ENCODE data around the gene OGFOD3.
"Not testable (repeated sequence)": the region's sequence is repeated elsewhere in the genome, so short reads cannot be mapped to it uniquely, and the experiment has no call there.

The OGFOD3 gene

GRCh38 chr17:82384730-82385481 is 33.5 kb downstream of the OGFOD3 start:
- H3K4me1 ChIP-seq (ENCODE audit: control insufficient read depth in 5 of 5, insufficient read depth in 5 of 5, low read length in 5 of 5) = peaks cover 2 to 48% (median 30%) of the 10 kb centered on the region in 5 donors
- peaks cover 9 to 46% (median 40%) of the 10 kb centered on the region in 5 donors for H3K27me3 ChIP-seq (ENCODE audit: control insufficient read depth in 5 of 5, insufficient read depth in 4 of 5, low read length in 5 of 5)
- H3K27ac ChIP-seq (ENCODE audit: low read depth, low read length) = no peak overlapping the region
- no peak overlapping the region for H3K9ac ChIP-seq (ENCODE audit: low read length in 5 of 5)
- no peaks in the 10 kb centered on the region for H3K9me3 ChIP-seq (ENCODE audit: control insufficient read depth in 5 of 5, low read length in 5 of 5)
- no peak overlapping the region for H3K4me3 ChIP-seq (ENCODE audit: low read depth in 1 of 5, low read length in 5 of 5)
- H3K36me3 ChIP-seq (ENCODE audit: control insufficient read depth in 5 of 5, insufficient read depth in 5 of 5, low read length in 5 of 5) = no peaks in the 10 kb centered on the region

DNA sequence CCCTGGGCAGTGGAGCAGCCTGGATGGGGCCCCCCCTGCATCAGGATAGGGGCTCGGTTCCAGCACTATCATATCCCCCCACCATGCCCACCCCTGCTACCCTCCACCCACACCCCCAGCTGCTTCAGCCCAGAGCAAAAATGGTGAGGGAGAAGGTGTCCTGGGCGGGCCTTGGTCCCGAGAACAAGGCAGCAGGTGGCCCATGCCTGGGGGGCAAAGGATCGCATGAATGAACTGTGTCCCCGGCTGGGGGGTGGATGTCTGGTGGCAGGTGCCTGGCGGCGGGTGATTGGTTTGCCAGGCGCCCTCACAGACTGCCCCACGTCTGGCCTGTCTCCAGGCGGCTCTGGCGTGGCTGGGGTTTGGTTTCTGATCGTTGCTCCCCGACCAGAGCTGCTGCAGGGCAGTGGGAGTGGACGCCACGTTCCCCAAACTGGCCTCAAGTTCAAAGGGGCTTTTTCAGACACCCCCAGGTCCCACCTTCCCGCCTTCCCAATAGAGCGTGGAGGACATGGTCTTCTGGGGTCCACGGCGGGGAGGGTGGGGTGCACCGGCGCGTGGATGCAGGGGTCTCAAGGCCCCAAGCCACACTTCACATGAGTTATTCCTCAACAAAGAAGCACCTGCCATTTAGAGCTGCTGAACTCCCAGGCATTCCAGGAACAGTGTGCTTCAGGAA is 34.2 kb downstream of the OGFOD3 start:
- H3K27me3 ChIP-seq (ENCODE audit: control insufficient read depth in 5 of 5, insufficient read depth in 4 of 5, low read length in 5 of 5) = peaks cover 9 to 51% (median 40%) of the 10 kb centered on the region in 5 donors

DNA sequence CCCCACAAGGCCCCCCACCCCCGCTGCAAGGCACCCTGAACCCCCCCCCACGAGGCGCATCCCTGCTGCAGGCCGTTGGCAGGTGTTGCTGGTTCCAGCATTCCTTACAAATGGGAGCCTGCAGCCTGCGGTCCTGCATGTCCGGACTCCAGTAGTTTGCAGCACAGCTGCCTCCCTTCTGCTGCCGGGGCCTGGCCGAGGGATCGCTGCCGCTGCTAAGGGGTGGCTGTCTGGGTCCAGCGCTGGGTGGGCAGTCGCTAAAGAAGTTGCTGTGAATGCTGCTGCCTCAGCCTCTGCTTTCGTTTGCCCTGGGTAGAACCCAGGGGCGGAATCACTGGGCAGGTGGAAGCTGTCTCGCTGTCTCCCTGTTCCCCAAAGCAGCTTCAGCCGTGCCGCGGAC is 35.0 kb downstream of the OGFOD3 start:
- Histone ChIP-seq H3K27me3 (ENCODE audit: control insufficient read depth in 5 of 5, insufficient read depth in 4 of 5, low read length in 5 of 5) (peaks cover 12 to 56% (median 45%) of the 10 kb centered on the region in 5 donors), H3K27ac (ENCODE audit: low read depth, low read length) (no peak overlapping the region), H3K4me1 (ENCODE audit: control insufficient read depth in 5 of 5, insufficient read depth in 5 of 5, low read length in 5 of 5) (peaks cover 3 to 51% (median 35%) of the 10 kb centered on the region in 5 donors)

More for the DNA sequence above, 34.2 kb downstream of the OGFOD3 start:
- H3K36me3 ChIP-seq (ENCODE audit: control insufficient read depth in 5 of 5, insufficient read depth in 5 of 5, low read length in 5 of 5) = no peaks in the 10 kb centered on the region
- peaks cover 3 to 52% (median 35%) of the 10 kb centered on the region in 5 donors for H3K4me1 ChIP-seq (ENCODE audit: control insufficient read depth in 5 of 5, insufficient read depth in 5 of 5, low read length in 5 of 5)
- no peak overlapping the region for H3K9ac ChIP-seq (ENCODE audit: low read length in 5 of 5)
- H3K27ac ChIP-seq (ENCODE audit: low read depth, low read length) = no peak overlapping the region
- no peaks in the 10 kb centered on the region for H3K9me3 ChIP-seq (ENCODE audit: control insufficient read depth in 5 of 5, low read length in 5 of 5)
- H3K4me3 ChIP-seq (ENCODE audit: low read depth in 1 of 5, low read length in 5 of 5) = no peak overlapping the region

DNA sequence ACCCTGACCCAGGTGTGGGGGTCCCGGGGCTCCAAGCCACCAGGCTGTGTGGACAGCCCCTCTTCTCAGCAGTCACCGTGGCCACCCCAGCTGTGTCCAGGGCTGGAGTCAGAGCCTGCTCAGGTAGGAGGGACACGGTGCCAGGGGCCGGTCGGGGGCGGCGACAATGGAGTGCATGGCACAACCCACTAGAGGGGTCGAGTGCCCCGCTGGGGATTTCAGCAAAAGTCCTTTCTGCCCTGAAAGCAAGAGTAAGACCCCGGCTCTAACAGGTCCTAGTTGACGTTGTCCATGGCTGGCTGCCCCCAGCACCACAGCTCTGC is 35.5 kb downstream of the OGFOD3 start:
- no peak overlapping the region for H3K9ac ChIP-seq (ENCODE audit: low read length in 5 of 5)
- H3K4me1 ChIP-seq (ENCODE audit: control insufficient read depth in 5 of 5, insufficient read depth in 5 of 5, low read length in 5 of 5) = peaks cover 3 to 46% (median 32%) of the 10 kb centered on the region in 5 donors
- peaks cover 17 to 58% (median 45%) of the 10 kb centered on the region in 5 donors for H3K27me3 ChIP-seq (ENCODE audit: control insufficient read depth in 5 of 5, insufficient read depth in 4 of 5, low read length in 5 of 5)
- H3K36me3 ChIP-seq (ENCODE audit: control insufficient read depth in 5 of 5, insufficient read depth in 5 of 5, low read length in 5 of 5) = no peaks in the 10 kb centered on the region
- H3K4me3 ChIP-seq (ENCODE audit: low read depth in 1 of 5, low read length in 5 of 5) = no peak overlapping the region
- H3K27ac ChIP-seq (ENCODE audit: low read depth, low read length) = no peak overlapping the region
- H3K9me3 ChIP-seq (ENCODE audit: control insufficient read depth in 5 of 5, low read length in 5 of 5) = no peaks in the 10 kb centered on the region

More for the DNA sequence above, 35.0 kb downstream of the OGFOD3 start:
- Histone ChIP-seq H3K36me3 (ENCODE audit: control insufficient read depth in 5 of 5, insufficient read depth in 5 of 5, low read length in 5 of 5) (no peaks in the 10 kb centered on the region), H3K9me3 (ENCODE audit: control insufficient read depth in 5 of 5, low read length in 5 of 5) (no peaks in the 10 kb centered on the region), H3K9ac (ENCODE audit: low read length in 5 of 5) (no peak overlapping the region), H3K4me3 (ENCODE audit: low read depth in 1 of 5, low read length in 5 of 5) (no peak overlapping the region)

DNA sequence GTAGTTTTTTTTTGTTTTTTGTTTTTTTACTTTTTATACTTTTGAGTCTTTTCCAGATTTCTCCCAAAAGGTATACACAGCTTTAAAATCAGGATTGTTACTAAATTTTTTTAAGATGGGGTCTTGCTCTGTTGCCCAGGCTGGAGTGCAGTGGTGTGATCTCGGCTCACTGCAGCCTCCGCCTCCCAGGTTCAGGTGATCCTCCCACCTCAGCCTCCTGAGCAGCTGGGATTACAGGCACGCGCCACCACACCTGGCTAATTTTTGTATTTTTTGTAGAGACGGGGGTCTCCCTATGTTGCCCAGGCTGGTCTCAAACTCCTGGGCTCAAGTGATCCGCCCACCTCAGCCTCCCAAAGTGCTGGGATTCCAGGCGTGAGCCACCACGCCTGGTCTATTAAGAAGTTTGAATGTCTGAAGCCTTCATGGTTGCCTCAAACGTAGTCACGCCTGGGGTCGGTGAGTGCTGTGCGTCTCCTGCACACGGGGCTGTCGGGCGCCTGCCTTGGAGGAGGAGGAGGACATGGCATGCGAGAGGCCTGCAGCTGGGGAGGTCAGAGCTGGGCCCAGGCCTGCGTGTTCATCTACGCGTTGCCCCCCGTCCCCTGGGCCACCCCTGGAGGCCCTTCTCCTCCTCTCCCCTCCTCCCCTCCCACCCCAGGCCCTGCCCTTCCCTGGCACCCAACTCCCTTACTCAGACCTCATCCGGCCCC is 36.0 kb downstream of the OGFOD3 start:
- H3K27ac ChIP-seq (ENCODE audit: low read depth, low read length); H3K4me3 ChIP-seq (ENCODE audit: low read depth in 1 of 5, low read length in 5 of 5); H3K9me3 ChIP-seq (ENCODE audit: control insufficient read depth in 5 of 5, low read length in 5 of 5); H3K9ac ChIP-seq (ENCODE audit: low read length in 5 of 5); H3K36me3 ChIP-seq (ENCODE audit: control insufficient read depth in 5 of 5, insufficient read depth in 5 of 5, low read length in 5 of 5): not testable (repeated sequence)
- Histone ChIP-seq H3K4me1 (ENCODE audit: control insufficient read depth in 5 of 5, insufficient read depth in 5 of 5, low read length in 5 of 5) (peaks cover 3 to 44% (median 32%) of the 10 kb centered on the region in 5 donors), H3K27me3 (ENCODE audit: control insufficient read depth in 5 of 5, insufficient read depth in 4 of 5, low read length in 5 of 5) (peaks cover 18 to 55% (median 40%) of the 10 kb centered on the region in 5 donors)

DNA sequence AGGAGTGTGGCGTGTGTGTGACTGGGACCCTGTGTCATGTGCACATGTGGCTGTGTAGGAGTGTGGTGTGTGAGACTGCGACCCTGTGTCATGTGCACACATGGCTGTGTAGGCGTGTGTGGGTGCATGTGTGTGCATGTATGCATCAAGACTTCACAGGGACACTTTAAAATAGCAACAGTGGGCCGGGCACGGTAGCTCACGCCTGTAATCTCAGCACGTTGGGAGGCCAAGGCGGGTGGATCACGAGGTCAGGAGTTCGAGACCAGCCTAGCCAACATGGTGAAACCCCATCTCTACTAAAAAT is 36.7 kb downstream of the OGFOD3 start:
- peaks cover 3 to 37% (median 30%) of the 10 kb centered on the region in 5 donors for H3K4me1 ChIP-seq (ENCODE audit: control insufficient read depth in 5 of 5, insufficient read depth in 5 of 5, low read length in 5 of 5)

GRCh38 chr17:82380860-82381702 is 37.3 kb downstream of the OGFOD3 start:
- Histone ChIP-seq H3K27me3 (ENCODE audit: control insufficient read depth in 5 of 5, insufficient read depth in 4 of 5, low read length in 5 of 5) (peaks cover 13 to 45% (median 29%) of the 10 kb centered on the region in 5 donors), H3K4me3 (ENCODE audit: low read depth in 1 of 5, low read length in 5 of 5) (peak overlapping the region in 4 of 5 donors; percentile 10 to 35 (median 18))

More for the DNA sequence above, 36.7 kb downstream of the OGFOD3 start:
- Histone ChIP-seq H3K4me3 (ENCODE audit: low read depth in 1 of 5, low read length in 5 of 5) (peak overlapping the region in 3 of 5 donors; percentile 14 to 35 (median 22)), H3K27me3 (ENCODE audit: control insufficient read depth in 5 of 5, insufficient read depth in 4 of 5, low read length in 5 of 5) (peaks cover 18 to 48% (median 35%) of the 10 kb centered on the region in 5 donors)
- not testable (repeated sequence) for H3K36me3 ChIP-seq (ENCODE audit: control insufficient read depth in 5 of 5, insufficient read depth in 5 of 5, low read length in 5 of 5); H3K27ac ChIP-seq (ENCODE audit: low read depth, low read length); H3K9me3 ChIP-seq (ENCODE audit: control insufficient read depth in 5 of 5, low read length in 5 of 5); H3K9ac ChIP-seq (ENCODE audit: low read length in 5 of 5)

DNA sequence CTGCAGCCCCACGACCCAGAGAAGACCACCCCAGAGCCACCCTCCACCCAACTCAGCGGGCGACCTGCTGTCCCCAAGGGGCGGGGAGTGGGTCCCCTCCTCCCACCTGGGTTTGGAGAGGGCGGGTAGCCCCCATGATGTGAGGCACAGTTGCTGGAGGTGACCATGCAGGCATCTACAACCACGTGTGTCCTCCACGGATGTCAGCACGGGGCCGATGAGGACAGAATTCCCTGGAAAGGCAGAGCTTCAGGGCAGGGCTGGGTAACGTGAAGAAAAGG is 39.7 kb downstream of the OGFOD3 start:
- Histone ChIP-seq H3K4me1 (ENCODE audit: control insufficient read depth in 5 of 5, insufficient read depth in 5 of 5, low read length in 5 of 5) (peaks cover 3 to 20% (median 16%) of the 10 kb centered on the region in 5 donors), H3K9ac (ENCODE audit: low read length in 5 of 5) (no peak overlapping the region), H3K27ac (ENCODE audit: low read depth, low read length) (no peak overlapping the region), H3K4me3 (ENCODE audit: low read depth in 1 of 5, low read length in 5 of 5) (no peak overlapping the region), H3K36me3 (ENCODE audit: control insufficient read depth in 5 of 5, insufficient read depth in 5 of 5, low read length in 5 of 5) (no peaks in the 10 kb centered on the region), H3K9me3 (ENCODE audit: control insufficient read depth in 5 of 5, low read length in 5 of 5) (no peaks in the 10 kb centered on the region), H3K27me3 (ENCODE audit: control insufficient read depth in 5 of 5, insufficient read depth in 4 of 5, low read length in 5 of 5) (peaks cover 30 to 42% (median 35%) of the 10 kb centered on the region in 5 donors)

More at GRCh38 chr17:82380860-82381702, 37.3 kb downstream of the OGFOD3 start:
- Histone ChIP-seq H3K4me1 (ENCODE audit: control insufficient read depth in 5 of 5, insufficient read depth in 5 of 5, low read length in 5 of 5) (peaks cover 3 to 35% (median 33%) of the 10 kb centered on the region in 5 donors), H3K9ac (ENCODE audit: low read length in 5 of 5) (no peak overlapping the region), H3K27ac (ENCODE audit: low read depth, low read length) (no peak overlapping the region), H3K9me3 (ENCODE audit: control insufficient read depth in 5 of 5, low read length in 5 of 5) (no peaks in the 10 kb centered on the region), H3K36me3 (ENCODE audit: control insufficient read depth in 5 of 5, insufficient read depth in 5 of 5, low read length in 5 of 5) (no peaks in the 10 kb centered on the region)

GRCh38 chr17:82377924-82378740 is 40.3 kb downstream of the OGFOD3 start:
- Histone ChIP-seq H3K9me3 (ENCODE audit: control insufficient read depth in 5 of 5, low read length in 5 of 5) (no peaks in the 10 kb centered on the region), H3K4me1 (ENCODE audit: control insufficient read depth in 5 of 5, insufficient read depth in 5 of 5, low read length in 5 of 5) (peaks cover 3 to 20% (median 16%) of the 10 kb centered on the region in 5 donors), H3K36me3 (ENCODE audit: control insufficient read depth in 5 of 5, insufficient read depth in 5 of 5, low read length in 5 of 5) (no peaks in the 10 kb centered on the region), H3K4me3 (ENCODE audit: low read depth in 1 of 5, low read length in 5 of 5) (no peak overlapping the region), H3K27ac (ENCODE audit: low read depth, low read length) (no peak overlapping the region), H3K9ac (ENCODE audit: low read length in 5 of 5) (no peak overlapping the region), H3K27me3 (ENCODE audit: control insufficient read depth in 5 of 5, insufficient read depth in 4 of 5, low read length in 5 of 5) (peaks cover 30 to 40% (median 34%) of the 10 kb centered on the region in 5 donors)
